OCI-LY1 (cell line): ENCODE data around the gene DIO2.

Experiments used
- H2AFZ ChIP-seq: fragments of 200-600 bp; sonication (generic), shearing (Covaris generic); 2 replicates; pipeline ENCODE4 v1.6.0; 2014; ENCODE audit warnings: antibody characterized with exemption, mild to moderate bottlenecking, low read length
- H3F3A ChIP-seq: fragments of 200-600 bp; sonication (generic), shearing (Covaris generic); 2 replicates; pipeline ENCODE4 v1.6.0; 2014; ENCODE audit warnings: mild to moderate bottlenecking, antibody characterized with exemption, low read length, moderate library complexity; ENCODE audit not compliant: insufficient read depth
- H3K27ac ChIP-seq: fragments of 200-600 bp; sonication (generic); 2 replicates; pipeline ENCODE4 v1.5.1; 2014; ENCODE audit warnings: low read length, mixed run types, mild to moderate bottlenecking, low read depth; ENCODE audit not compliant: poor library complexity, severe bottlenecking
- H3K27me3 ChIP-seq: fragments of 200-600 bp; sonication (generic); 2 replicates; pipeline ENCODE4 v1.6.0; 2014; ENCODE audit warnings: antibody characterized with exemption, mild to moderate bottlenecking, low read length, moderate library complexity; ENCODE audit not compliant: insufficient read depth
- H3K36me3 ChIP-seq: fragments of 200-600 bp; sonication (generic); 2 replicates; pipeline ENCODE4 v1.6.1; 2014; ENCODE audit warnings: mild to moderate bottlenecking, antibody characterized with exemption, low read length, moderate library complexity, mixed read lengths; ENCODE audit not compliant: insufficient read depth
- H3K4me1 ChIP-seq: fragments of 200-600 bp; sonication (generic); 2 replicates; pipeline ENCODE4 v1.5.1; 2014; ENCODE audit warnings: mild to moderate bottlenecking, low read length, moderate library complexity; ENCODE audit not compliant: insufficient read depth, severe bottlenecking
- H3K4me2 ChIP-seq: fragments of 200-600 bp; sonication (generic), shearing (Covaris generic); 2 replicates; pipeline ENCODE4 v1.6.1; 2014; ENCODE audit warnings: low read length
- H3K4me3 ChIP-seq: fragments of 200-600 bp; sonication (generic); 2 replicates; pipeline ENCODE4 v1.5.1; 2014; ENCODE audit warnings: low read length, low read depth, mild to moderate bottlenecking, mixed read lengths; ENCODE audit not compliant: poor library complexity, severe bottlenecking
- H3K79me2 ChIP-seq: fragments of 200-600 bp; shearing (Covaris generic); 2 replicates; pipeline ENCODE4 v1.6.1; 2016; ENCODE audit warnings: mixed run types, low read length, mixed read lengths; ENCODE audit not compliant: insufficient read depth
- H3K9ac ChIP-seq: fragments of 200-600 bp; sonication (generic), shearing (Covaris generic); 2 replicates; pipeline ENCODE4 v1.6.1; 2014; ENCODE audit warnings: mild to moderate bottlenecking, low read length, mixed read lengths
- H3K9me2 ChIP-seq: fragments of 200-600 bp; sonication (generic), shearing (Covaris generic); 2 replicates; pipeline ENCODE4 v1.6.1; 2014; ENCODE audit warnings: low read depth, mild to moderate bottlenecking, low read length, mixed read lengths
- H3K9me3 ChIP-seq: fragments of 200-600 bp; shearing (Covaris generic); 2 replicates; pipeline ENCODE4 v1.6.1; 2014; ENCODE audit warnings: low read length, mixed read lengths
- H4K20me1 ChIP-seq: fragments of 200-600 bp; sonication (generic), shearing (Covaris generic); 2 replicates; pipeline ENCODE4 v1.6.0; 2016; ENCODE audit warnings: mild to moderate bottlenecking, low read length; ENCODE audit not compliant: insufficient read depth
- EZH2 ChIP-seq: fragments of 200-600 bp; sonication (generic), shearing (Covaris generic); IDR thresholded peaks from 2 replicates; pipeline ENCODE4 v1.8.0; 2017; ENCODE audit warnings: borderline replicate concordance, mixed run types, mild to moderate bottlenecking, antibody characterized with exemption, low read length, moderate library complexity, mixed read lengths
- TF ChIP-seq, protein P1 (sequence below): fragments of 200-600 bp; sonication (generic), shearing (Covaris generic); IDR thresholded peaks from 2 replicates; pipeline ENCODE4 v1.5.1; 2017; ENCODE audit warnings: mild to moderate bottlenecking, antibody characterized with exemption, low read length, moderate library complexity, mixed read lengths

DIO2 gene

GRCh38 chr14:80237143-80237542 lies 25.8 kb upstream of the DIO2 start:
- Histone ChIP-seq H3K79me2 (no peaks in the 10 kb centered on the region), H3F3A (no peaks in the 10 kb centered on the region), H3K9ac (no peak overlapping the region), H3K4me3 (no peak overlapping the region), H3K4me1 (no peaks in the 10 kb centered on the region), H3K27ac (no peak overlapping the region), H3K9me3 (no peaks in the 10 kb centered on the region), H4K20me1 (no peaks in the 10 kb centered on the region), H3K27me3 (no peaks in the 10 kb centered on the region), H3K36me3 (no peaks in the 10 kb centered on the region), H3K4me2 (no peak overlapping the region), H3K9me2 (no peaks in the 10 kb centered on the region), H2AFZ (no peak overlapping the region)
- no peak for TF ChIP-seq EZH2
- TF ChIP-seq, protein P1, sequence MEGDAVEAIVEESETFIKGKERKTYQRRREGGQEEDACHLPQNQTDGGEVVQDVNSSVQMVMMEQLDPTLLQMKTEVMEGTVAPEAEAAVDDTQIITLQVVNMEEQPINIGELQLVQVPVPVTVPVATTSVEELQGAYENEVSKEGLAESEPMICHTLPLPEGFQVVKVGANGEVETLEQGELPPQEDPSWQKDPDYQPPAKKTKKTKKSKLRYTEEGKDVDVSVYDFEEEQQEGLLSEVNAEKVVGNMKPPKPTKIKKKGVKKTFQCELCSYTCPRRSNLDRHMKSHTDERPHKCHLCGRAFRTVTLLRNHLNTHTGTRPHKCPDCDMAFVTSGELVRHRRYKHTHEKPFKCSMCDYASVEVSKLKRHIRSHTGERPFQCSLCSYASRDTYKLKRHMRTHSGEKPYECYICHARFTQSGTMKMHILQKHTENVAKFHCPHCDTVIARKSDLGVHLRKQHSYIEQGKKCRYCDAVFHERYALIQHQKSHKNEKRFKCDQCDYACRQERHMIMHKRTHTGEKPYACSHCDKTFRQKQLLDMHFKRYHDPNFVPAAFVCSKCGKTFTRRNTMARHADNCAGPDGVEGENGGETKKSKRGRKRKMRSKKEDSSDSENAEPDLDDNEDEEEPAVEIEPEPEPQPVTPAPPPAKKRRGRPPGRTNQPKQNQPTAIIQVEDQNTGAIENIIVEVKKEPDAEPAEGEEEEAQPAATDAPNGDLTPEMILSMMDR, result no peak

DNA sequence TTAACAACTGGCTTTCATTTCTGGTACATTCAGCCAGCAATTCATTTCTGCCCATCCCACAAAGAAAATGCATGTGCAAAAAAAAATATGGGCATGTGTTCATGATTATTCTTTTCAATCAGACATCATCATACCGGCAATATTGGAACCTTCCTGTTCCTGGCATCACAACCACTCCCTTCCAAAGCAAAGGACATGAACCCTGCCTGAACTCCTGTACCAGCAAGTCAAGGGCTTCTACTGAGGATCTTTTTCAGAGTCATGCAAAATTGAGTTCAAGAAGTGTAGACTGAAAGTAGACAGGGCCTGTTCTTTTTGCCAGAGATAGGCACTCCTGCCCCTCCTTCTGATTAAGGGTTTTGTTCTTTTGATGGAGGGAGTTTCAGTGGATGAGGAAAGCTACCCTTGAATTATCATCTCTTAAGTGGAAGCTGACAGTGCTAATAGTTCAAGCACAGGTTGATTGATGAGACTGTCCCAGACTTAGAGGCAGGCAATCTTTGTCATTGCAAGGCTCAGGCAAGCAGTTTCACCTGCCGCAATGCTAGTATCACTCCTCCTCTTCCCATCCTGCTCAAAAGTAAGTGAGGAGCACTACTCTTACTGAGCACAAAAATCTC lies 22.3 kb upstream of the DIO2 start:
- Histone ChIP-seq H3K9ac (no peak overlapping the region), H3K9me3 (no peaks in the 10 kb centered on the region), H3K9me2 (no peaks in the 10 kb centered on the region)

DNA sequence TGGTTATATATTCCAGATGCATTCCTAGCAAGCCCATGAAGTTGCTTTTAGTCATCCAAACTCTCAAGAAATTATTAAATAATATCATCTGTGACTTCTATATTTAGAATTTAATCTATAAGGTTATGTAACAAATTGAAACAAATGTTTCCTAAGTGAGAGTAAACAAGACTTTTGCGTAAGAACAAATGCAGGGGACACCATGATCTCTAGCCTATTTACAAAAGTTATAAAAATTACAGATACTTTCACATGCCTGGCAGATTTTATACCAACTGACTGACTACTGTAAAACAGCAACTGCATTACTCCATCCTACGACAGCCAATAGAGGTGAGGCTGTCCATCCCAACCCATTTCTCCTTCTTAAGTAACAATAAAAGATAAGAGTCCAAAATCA lies 20.4 kb upstream of the DIO2 start:
- Histone ChIP-seq H4K20me1 (no peaks in the 10 kb centered on the region), H3K79me2 (no peaks in the 10 kb centered on the region), H3K4me3 (no peak overlapping the region), H3K9me2 (no peaks in the 10 kb centered on the region), H3K36me3 (no peaks in the 10 kb centered on the region), H3K27me3 (no peaks in the 10 kb centered on the region), H3K9ac (no peak overlapping the region), H2AFZ (no peak overlapping the region), H3K4me2 (no peak overlapping the region), H3K9me3 (no peaks in the 10 kb centered on the region), H3F3A (no peaks in the 10 kb centered on the region), H3K27ac (no peak overlapping the region), H3K4me1 (no peaks in the 10 kb centered on the region)
- TF ChIP-seq, protein P1, result no peak
- TF ChIP-seq EZH2, result no peak

More for the DNA sequence above, 22.3 kb upstream of the DIO2 start:
- Histone ChIP-seq H3F3A (no peaks in the 10 kb centered on the region), H3K4me1 (no peaks in the 10 kb centered on the region), H3K27me3 (no peaks in the 10 kb centered on the region), H3K4me2 (no peak overlapping the region), H2AFZ (no peak overlapping the region), H3K27ac (no peak overlapping the region), H3K79me2 (no peaks in the 10 kb centered on the region), H3K4me3 (no peak overlapping the region), H3K36me3 (no peaks in the 10 kb centered on the region), H4K20me1 (no peaks in the 10 kb centered on the region)
- TF ChIP-seq, protein P1, result no peak
